CD4-positive, alpha-beta T cell treated with Interleukin-4 for 1 hour (primary cell): Measurements from ENCODE around the gene XIRP1.
A peak's percentile ranks its signal among the peaks of the same experiment; 100 is the strongest.
"Not testable (repeated sequence)": the region's sequence is repeated elsewhere in the genome, so short reads cannot be mapped to it uniquely, and the experiment has no call there.

ENCODE experiments used
- DNase-seq, 2 donors: peaks; one replicate each; pipeline ENCODE4 v3.0.0-alpha.2; 2020 to 2022

The XIRP1 gene

GRCh38 chr3:39192490-39193092, at the start of gene XIRP1:
Gene XIRP1 (minus strand): TSS chr3:39192595. CDS start chr3:39189445, 3,150 bp downstream.
- DNase-seq, result no peak

- DNase-seq, result no peak
These were observed 49.2 kb upstream of the XIRP1 start for GRCh38 chr3:39241561-39241960.

GRCh38 chr3:39237027-39237426, 44.6 kb upstream of the XIRP1 start:
- DNase-seq, result no peak

GRCh38 chr3:39234651-39235050, 42.3 kb upstream of the XIRP1 start:
- peak; percentile 56 to 69 for DNase-seq

GRCh38 chr3:39232859-39233258, 40.5 kb upstream of the XIRP1 start:
- no peak for DNase-seq

- DNase-seq, result no peak
These were observed 38.1 kb upstream of the XIRP1 start for GRCh38 chr3:39230453-39230852.

GRCh38 chr3:39228496-39228895, 36.1 kb upstream of the XIRP1 start:
- DNase-seq, result no peak

- not testable (repeated sequence) for DNase-seq
These were observed 35.2 kb upstream of the XIRP1 start for GRCh38 chr3:39227596-39227995.

- DNase-seq, result no peak
These were observed 33.8 kb upstream of the XIRP1 start for GRCh38 chr3:39226106-39226741.

- no peak for DNase-seq
These were observed 31.9 kb upstream of the XIRP1 start for GRCh38 chr3:39224288-39224687.

GRCh38 chr3:39222939-39223338, 30.5 kb upstream of the XIRP1 start:
- no peak for DNase-seq

GRCh38 chr3:39222462-39222861, 30.1 kb upstream of the XIRP1 start:
- peak in 1 of 2 donors; percentile 38 for DNase-seq

- DNase-seq, result no peak
These were observed 28.7 kb upstream of the XIRP1 start for GRCh38 chr3:39221141-39221530.

- DNase-seq, result no peak
These were observed 28.2 kb upstream of the XIRP1 start for GRCh38 chr3:39220407-39221140.

- DNase-seq, result no peak
These were observed 27.3 kb upstream of the XIRP1 start for GRCh38 chr3:39219702-39220101.

GRCh38 chr3:39216176-39216790, 23.9 kb upstream of the XIRP1 start:
- peak in 1 of 2 donors; percentile 32 for DNase-seq

- DNase-seq, result no peak
These were observed 21.2 kb upstream of the XIRP1 start for GRCh38 chr3:39213613-39214012.

GRCh38 chr3:39212665-39213064, 20.3 kb upstream of the XIRP1 start:
- DNase-seq, result no peak

- DNase-seq, result no peak
These were observed 19.1 kb upstream of the XIRP1 start for GRCh38 chr3:39211332-39212130.

- no peak for DNase-seq
These were observed 17.7 kb upstream of the XIRP1 start for GRCh38 chr3:39210078-39210477.

- no peak for DNase-seq
These were observed 17.1 kb upstream of the XIRP1 start for GRCh38 chr3:39209329-39209970.

- DNase-seq, result peak; percentile 58 to 63
These were observed 16.2 kb upstream of the XIRP1 start for GRCh38 chr3:39208463-39209055.
